ENCODE measurements around the gene GAS1.

GRCh38 chr9:86979657-86980056, 32.4 kb upstream of the GAS1 start:
- TF ChIP-seq POLR2AphosphoS5 (IDR thresholded peaks at IDR 0.05), result no peak
- TF ChIP-seq, protein P1, sequence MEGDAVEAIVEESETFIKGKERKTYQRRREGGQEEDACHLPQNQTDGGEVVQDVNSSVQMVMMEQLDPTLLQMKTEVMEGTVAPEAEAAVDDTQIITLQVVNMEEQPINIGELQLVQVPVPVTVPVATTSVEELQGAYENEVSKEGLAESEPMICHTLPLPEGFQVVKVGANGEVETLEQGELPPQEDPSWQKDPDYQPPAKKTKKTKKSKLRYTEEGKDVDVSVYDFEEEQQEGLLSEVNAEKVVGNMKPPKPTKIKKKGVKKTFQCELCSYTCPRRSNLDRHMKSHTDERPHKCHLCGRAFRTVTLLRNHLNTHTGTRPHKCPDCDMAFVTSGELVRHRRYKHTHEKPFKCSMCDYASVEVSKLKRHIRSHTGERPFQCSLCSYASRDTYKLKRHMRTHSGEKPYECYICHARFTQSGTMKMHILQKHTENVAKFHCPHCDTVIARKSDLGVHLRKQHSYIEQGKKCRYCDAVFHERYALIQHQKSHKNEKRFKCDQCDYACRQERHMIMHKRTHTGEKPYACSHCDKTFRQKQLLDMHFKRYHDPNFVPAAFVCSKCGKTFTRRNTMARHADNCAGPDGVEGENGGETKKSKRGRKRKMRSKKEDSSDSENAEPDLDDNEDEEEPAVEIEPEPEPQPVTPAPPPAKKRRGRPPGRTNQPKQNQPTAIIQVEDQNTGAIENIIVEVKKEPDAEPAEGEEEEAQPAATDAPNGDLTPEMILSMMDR (IDR thresholded peaks at IDR 0.05), result no peak
- no peak for TF ChIP-seq POLR2A (IDR thresholded peaks at IDR 0.05)

Data from suprapubic skin (tissue), 4 donors.